ENCODE results near the gene RPL22L1. TPM values are rescaled to one million over a fixed set of nuclear protein-coding genes. Genes with fewer than 3 reads are reported as not detected.

RPL22L1 gene
- total and polyA plus RNA-seq, 4 donors, result 19.1 to 82.1 (median 40.6) TPM

GRCh38 chr3:170867143-170867937 is 2.7 kb downstream of the RPL22L1 start:
- H3K27me3 ChIP-seq (ENCODE audit: control insufficient read depth in 4 of 4, insufficient read depth in 4 of 4, low read length in 3 of 4), result no peaks in the 10 kb centered on the region
- 73% methylated on average over 1 of the region's 1 CpG for WGBS
- H3K4me1 ChIP-seq (ENCODE audit: control insufficient read depth in 4 of 4, insufficient read depth in 4 of 4, low read length in 3 of 4), result peaks cover 4 to 16% (median 8%) of the 10 kb centered on the region in 4 donors
- no peaks in the 10 kb centered on the region for H3K9me3 ChIP-seq (ENCODE audit: control insufficient read depth in 4 of 4, low read length in 3 of 4)
- DNase-seq (ENCODE audit: low spot score), result no peak
- no peak for TF ChIP-seq EGR1 (IDR thresholded peaks at IDR 0.05; ENCODE audit: low read depth in 2 of 2)
- TF ChIP-seq JUND (IDR thresholded peaks at IDR 0.05), result no peak
- TF ChIP-seq TAF1 (conservative IDR thresholded peaks at IDR 0.05), result no peak
- no peak for TF ChIP-seq GABPA (IDR thresholded peaks at IDR 0.05 in 1 of 2, conservative IDR thresholded peaks at IDR 0.05 in 1 of 2)
- no peak for TF ChIP-seq HNF4G (IDR thresholded peaks at IDR 0.05)
- no peak for TF ChIP-seq NR2F2 (IDR thresholded peaks at IDR 0.05)
- TF ChIP-seq FOXA1 (IDR thresholded peaks at IDR 0.05), result no peak
- TF ChIP-seq YY1 (IDR thresholded peaks at IDR 0.05), result no peak
- TF ChIP-seq ATF3 (IDR thresholded peaks at IDR 0.05), result no peak
- no peak for TF ChIP-seq MAX (IDR thresholded peaks at IDR 0.05)
- TF ChIP-seq SP1 (IDR thresholded peaks at IDR 0.05), result no peak
- TF ChIP-seq, protein P1, sequence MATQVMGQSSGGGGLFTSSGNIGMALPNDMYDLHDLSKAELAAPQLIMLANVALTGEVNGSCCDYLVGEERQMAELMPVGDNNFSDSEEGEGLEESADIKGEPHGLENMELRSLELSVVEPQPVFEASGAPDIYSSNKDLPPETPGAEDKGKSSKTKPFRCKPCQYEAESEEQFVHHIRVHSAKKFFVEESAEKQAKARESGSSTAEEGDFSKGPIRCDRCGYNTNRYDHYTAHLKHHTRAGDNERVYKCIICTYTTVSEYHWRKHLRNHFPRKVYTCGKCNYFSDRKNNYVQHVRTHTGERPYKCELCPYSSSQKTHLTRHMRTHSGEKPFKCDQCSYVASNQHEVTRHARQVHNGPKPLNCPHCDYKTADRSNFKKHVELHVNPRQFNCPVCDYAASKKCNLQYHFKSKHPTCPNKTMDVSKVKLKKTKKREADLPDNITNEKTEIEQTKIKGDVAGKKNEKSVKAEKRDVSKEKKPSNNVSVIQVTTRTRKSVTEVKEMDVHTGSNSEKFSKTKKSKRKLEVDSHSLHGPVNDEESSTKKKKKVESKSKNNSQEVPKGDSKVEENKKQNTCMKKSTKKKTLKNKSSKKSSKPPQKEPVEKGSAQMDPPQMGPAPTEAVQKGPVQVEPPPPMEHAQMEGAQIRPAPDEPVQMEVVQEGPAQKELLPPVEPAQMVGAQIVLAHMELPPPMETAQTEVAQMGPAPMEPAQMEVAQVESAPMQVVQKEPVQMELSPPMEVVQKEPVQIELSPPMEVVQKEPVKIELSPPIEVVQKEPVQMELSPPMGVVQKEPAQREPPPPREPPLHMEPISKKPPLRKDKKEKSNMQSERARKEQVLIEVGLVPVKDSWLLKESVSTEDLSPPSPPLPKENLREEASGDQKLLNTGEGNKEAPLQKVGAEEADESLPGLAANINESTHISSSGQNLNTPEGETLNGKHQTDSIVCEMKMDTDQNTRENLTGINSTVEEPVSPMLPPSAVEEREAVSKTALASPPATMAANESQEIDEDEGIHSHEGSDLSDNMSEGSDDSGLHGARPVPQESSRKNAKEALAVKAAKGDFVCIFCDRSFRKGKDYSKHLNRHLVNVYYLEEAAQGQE (IDR thresholded peaks at IDR 0.05), result no peak
- no peak for TF ChIP-seq RXRA (IDR thresholded peaks at IDR 0.05)
- no peak for TF ChIP-seq HNF4A (conservative IDR thresholded peaks at IDR 0.05)
- no peak for TF ChIP-seq RAD21 (IDR thresholded peaks at IDR 0.05)
- no peak overlapping the region for H3K4me3 ChIP-seq (ENCODE audit: low read depth in 1 of 3, low read length in 3 of 3)
- no peak overlapping the region for H3K27ac ChIP-seq (ENCODE audit: low read depth in 1 of 2, low read length in 2 of 2)
- no peak overlapping the region for H3K9ac ChIP-seq (ENCODE audit: low read depth in 1 of 2, low read length in 2 of 2)
- H3K36me3 ChIP-seq (ENCODE audit: control insufficient read depth in 4 of 4, insufficient read depth in 3 of 4, low read depth in 1 of 4, low read length in 3 of 4), result peaks cover 6 to 28% (median 26%) of the 10 kb centered on the region in 4 donors

- Histone ChIP-seq H3K9ac (ENCODE audit: low read depth in 1 of 2, low read length in 2 of 2) (no peak overlapping the region), H3K27me3 (ENCODE audit: control insufficient read depth in 4 of 4, insufficient read depth in 4 of 4, low read length in 3 of 4) (no peaks in the 10 kb centered on the region), H3K27ac (ENCODE audit: low read depth in 1 of 2, low read length in 2 of 2) (no peak overlapping the region), H3K36me3 (ENCODE audit: control insufficient read depth in 4 of 4, insufficient read depth in 3 of 4, low read depth in 1 of 4, low read length in 3 of 4) (peaks cover 6 to 28% (median 26%) of the 10 kb centered on the region in 4 donors), H3K9me3 (ENCODE audit: control insufficient read depth in 4 of 4, low read length in 3 of 4) (no peaks in the 10 kb centered on the region), H3K4me3 (ENCODE audit: low read depth in 1 of 3, low read length in 3 of 3) (no peak overlapping the region), H3K4me1 (ENCODE audit: control insufficient read depth in 4 of 4, insufficient read depth in 4 of 4, low read length in 3 of 4) (peaks cover 4 to 16% (median 8%) of the 10 kb centered on the region in 4 donors)
- no peak for DNase-seq (ENCODE audit: low spot score)
- 86% methylated on average over 3 of the region's 3 CpGs for WGBS
- TF ChIP-seq EGR1 (IDR thresholded peaks at IDR 0.05; ENCODE audit: low read depth in 2 of 2), result no peak
- no peak for TF ChIP-seq CTCF (IDR thresholded peaks at IDR 0.05; ENCODE audit: low read depth, low read length, missing input control)
- TF ChIP-seq MAX (IDR thresholded peaks at IDR 0.05), result no peak
- no peak for TF ChIP-seq ATF3 (IDR thresholded peaks at IDR 0.05)
- TF ChIP-seq, protein P1 (IDR thresholded peaks at IDR 0.05), result no peak
- no peak for TF ChIP-seq JUND (IDR thresholded peaks at IDR 0.05)
Observed at GRCh38 chr3:170866499-170866898, 3.5 kb downstream of the RPL22L1 start.
